Suprapubic skin (tissue), 4 donors: ENCODE measurements around the gene ELOVL4.

Source experiments
- POLR2A ChIP-seq, 2 donors: fragments of 450-650 bp; IDR thresholded peaks; one replicate each; pipeline ENCODE4 v1.6.1; 2017; ENCODE audit warnings: antibody characterized with exemption in 2 of 2, mild to moderate bottlenecking in 2 of 2, moderate library complexity in 2 of 2
- POLR2AphosphoS5 ChIP-seq, 3 donors: sonication (generic); formaldehyde crosslinking; IDR thresholded peaks; one replicate each; pipeline ENCODE4 v1.6.1; 2017; ENCODE audit warnings: antibody characterized with exemption in 3 of 3
- TF ChIP-seq, protein P1 (sequence below), 2 donors: fragments of 200-600 bp in 1 of 2; fragments of 450-650 bp in 1 of 2; sonication (generic) in 1 of 2; IDR thresholded peaks; one replicate each; pipeline ENCODE4 v1.5.1; 2016 to 2019; ENCODE audit warnings: antibody characterized with exemption in 2 of 2, mild to moderate bottlenecking in 1 of 2, moderate library complexity in 1 of 2

DNA sequence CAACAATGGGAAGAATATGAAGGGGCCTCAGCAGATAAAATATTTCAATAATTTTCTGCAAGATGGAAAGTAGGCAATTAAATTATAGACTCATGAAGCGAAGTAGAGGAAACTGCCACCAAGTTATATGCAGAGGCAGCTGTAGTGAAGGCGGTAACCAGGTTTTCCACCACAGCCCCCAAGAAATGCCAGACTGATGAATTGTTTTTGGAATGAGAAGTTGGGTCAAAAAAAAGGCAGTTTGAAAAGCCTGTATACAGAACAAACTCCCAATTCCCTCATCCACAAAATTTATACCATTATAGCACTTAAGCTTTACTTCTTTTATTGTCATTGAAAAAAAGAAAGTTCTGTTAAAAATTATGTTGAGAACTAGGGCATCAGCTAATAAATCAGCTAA, 45.3 kb downstream of the ELOVL4 start:
- TF ChIP-seq POLR2AphosphoS5 (IDR thresholded peaks at IDR 0.05) (no peak), POLR2A (IDR thresholded peaks at IDR 0.05) (no peak)
- TF ChIP-seq, protein P1, sequence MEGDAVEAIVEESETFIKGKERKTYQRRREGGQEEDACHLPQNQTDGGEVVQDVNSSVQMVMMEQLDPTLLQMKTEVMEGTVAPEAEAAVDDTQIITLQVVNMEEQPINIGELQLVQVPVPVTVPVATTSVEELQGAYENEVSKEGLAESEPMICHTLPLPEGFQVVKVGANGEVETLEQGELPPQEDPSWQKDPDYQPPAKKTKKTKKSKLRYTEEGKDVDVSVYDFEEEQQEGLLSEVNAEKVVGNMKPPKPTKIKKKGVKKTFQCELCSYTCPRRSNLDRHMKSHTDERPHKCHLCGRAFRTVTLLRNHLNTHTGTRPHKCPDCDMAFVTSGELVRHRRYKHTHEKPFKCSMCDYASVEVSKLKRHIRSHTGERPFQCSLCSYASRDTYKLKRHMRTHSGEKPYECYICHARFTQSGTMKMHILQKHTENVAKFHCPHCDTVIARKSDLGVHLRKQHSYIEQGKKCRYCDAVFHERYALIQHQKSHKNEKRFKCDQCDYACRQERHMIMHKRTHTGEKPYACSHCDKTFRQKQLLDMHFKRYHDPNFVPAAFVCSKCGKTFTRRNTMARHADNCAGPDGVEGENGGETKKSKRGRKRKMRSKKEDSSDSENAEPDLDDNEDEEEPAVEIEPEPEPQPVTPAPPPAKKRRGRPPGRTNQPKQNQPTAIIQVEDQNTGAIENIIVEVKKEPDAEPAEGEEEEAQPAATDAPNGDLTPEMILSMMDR (IDR thresholded peaks at IDR 0.05) = no peak
